Central memory CD4-positive, alpha-beta T cell (primary cell): ENCODE data around the gene SCPEP1.

Experiments
- DNase-seq: peaks from one replicate; pipeline ENCODE4 v3.0.0; 2022

SCPEP1 gene

DNA sequence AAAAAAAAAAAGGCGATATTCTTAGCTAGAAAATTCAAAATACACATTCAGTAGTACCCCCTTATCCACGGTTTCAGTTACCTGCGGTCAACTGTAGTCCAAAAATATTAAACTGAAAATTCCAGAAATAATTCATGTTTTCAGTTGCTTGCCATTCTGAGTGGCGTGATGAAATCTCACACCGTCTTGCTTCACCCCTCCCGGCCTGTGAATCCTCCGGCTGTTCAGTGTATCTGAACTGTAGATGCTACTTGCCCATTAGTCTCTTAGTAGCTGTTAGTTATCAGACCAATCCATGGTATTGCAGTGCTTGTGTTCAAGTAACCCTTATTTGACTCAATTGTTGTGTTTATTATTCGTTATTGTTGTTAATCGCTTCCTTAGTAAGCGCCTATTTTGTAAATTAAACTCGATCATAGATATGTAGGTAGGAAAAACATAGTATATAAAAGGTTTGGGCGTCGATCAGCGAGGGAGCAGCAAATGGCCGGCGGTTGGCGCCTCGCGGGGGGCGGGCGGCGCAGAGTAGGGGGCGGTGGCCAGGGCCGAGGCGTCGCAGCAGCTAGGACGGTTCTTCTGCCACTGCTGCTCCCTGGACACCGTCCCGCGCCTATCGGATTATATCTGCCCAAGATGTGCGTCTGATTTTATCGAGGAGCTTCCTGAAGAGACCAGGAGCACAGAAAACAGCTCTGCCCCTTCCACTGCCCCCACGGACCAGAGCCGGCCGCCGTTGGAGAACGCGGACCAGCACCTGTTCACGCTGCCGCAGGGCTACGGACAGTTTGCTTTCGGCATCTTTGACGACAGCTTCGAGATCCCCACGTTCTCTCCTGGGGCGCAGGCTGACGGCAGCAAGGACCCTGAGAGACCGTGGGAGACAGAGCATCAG, 67.3 kb downstream of the SCPEP1 start:
- no peak for DNase-seq

DNA sequence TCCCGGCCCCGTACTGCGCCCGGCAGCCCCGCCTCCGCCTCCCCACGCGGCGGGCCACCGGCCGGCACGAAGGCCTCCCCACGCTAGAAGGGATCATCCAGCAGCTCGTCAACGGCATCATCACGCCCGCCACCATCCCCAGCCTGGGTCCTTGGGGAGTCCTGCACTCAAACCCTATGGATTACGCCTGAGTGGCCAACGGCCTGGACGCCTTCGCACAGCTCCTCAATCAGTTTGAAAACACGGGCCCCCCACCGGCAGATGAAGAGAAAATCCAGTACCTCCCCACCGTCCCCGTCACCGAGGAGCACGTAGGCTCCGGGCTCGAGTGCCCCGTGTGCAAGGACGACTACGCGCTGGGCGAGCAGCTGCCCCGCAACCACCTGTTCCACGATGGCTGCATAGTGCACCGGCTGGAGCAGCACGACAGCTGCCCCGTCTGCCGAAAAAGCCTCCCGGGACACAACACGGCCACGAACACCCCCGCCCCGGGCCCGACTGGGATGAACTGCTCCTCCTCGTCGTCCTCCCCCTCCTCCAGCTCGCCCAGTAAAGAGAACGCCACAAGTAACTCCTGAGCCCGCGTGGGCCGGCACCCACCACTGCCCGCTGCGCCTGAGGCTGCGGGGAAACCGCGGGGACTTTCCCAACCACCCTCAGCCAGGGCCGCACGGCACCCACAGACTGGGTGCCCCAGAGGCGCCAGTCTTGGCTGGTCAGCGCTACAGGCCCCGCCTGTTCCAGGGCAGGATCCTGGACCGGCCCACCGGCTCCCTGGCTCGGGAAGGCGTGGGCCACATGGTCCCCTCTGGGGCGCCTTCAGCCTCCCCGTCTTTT, 68.2 kb downstream of the SCPEP1 start:
- DNase-seq = peak; percentile 5

- no peak for DNase-seq
Measured at GRCh38 chr17:57046749-57047148, 68.8 kb downstream of the SCPEP1 start.

- no peak for DNase-seq
Measured at GRCh38 chr17:57048096-57048495, 70.2 kb downstream of the SCPEP1 start.

- no peak for DNase-seq
Measured at GRCh38 chr17:57050306-57050705, 72.4 kb downstream of the SCPEP1 start.

GRCh38 chr17:57051886-57052361, 74.0 kb downstream of the SCPEP1 start:
- DNase-seq = no peak
